Right forelimb (tissue), 1 donor: ENCODE data around the gene DCAF15.

Source experiments
- DNase-seq: peaks from one replicate; pipeline ENCODE4 v3.0.0-alpha.2; 2018

DCAF15 gene

GRCh38 chr19:13930402-13930801 lies 21.9 kb upstream of the DCAF15 start:
- DNase-seq: no peak

GRCh38 chr19:13931391-13932148 lies 20.7 kb upstream of the DCAF15 start:
- no peak for DNase-seq

GRCh38 chr19:13932149-13932637 lies 20.1 kb upstream of the DCAF15 start:
- DNase-seq: no peak

- DNase-seq: no peak
Measured at GRCh38 chr19:13932911-13933393, 19.4 kb upstream of the DCAF15 start.

GRCh38 chr19:13934785-13935109 lies 17.6 kb upstream of the DCAF15 start:
- DNase-seq: no peak

- no peak for DNase-seq
Measured at GRCh38 chr19:13935765-13936510, 16.4 kb upstream of the DCAF15 start.

- DNase-seq: no peak
Measured at GRCh38 chr19:13937479-13938300, 14.6 kb upstream of the DCAF15 start.

GRCh38 chr19:13938301-13939064 lies 13.8 kb upstream of the DCAF15 start, which contains the start of gene PODNL1:
TSS of gene PODNL1 (minus strand) at chr19:13938417. CDS start at chr19:13938181, 236 bp downstream.
- DNase-seq: peak; percentile 72

GRCh38 chr19:13942023-13942684 lies 10.2 kb upstream of the DCAF15 start:
- DNase-seq: no peak

GRCh38 chr19:13946414-13946813 lies 5.9 kb upstream of the DCAF15 start:
- no peak for DNase-seq

- DNase-seq: no peak
Measured at GRCh38 chr19:13951043-13951442, 1.3 kb upstream of the DCAF15 start.

- DNase-seq: no peak
Measured at GRCh38 chr19:13951799-13952153, 533 bp upstream of the DCAF15 start.

GRCh38 chr19:13952931-13953531 lies 722 bp downstream of the DCAF15 start:
- no peak for DNase-seq

- DNase-seq: no peak
Measured at GRCh38 chr19:13954185-13954584, 1.9 kb downstream of the DCAF15 start.

- DNase-seq: no peak
Measured at GRCh38 chr19:13955662-13956364, 3.5 kb downstream of the DCAF15 start.

- no peak for DNase-seq
Measured at GRCh38 chr19:13956365-13956744, 4.0 kb downstream of the DCAF15 start.

GRCh38 chr19:13957051-13957450 lies 4.7 kb downstream of the DCAF15 start:
- no peak for DNase-seq

GRCh38 chr19:13958043-13958442 lies 5.7 kb downstream of the DCAF15 start:
- DNase-seq: no peak

- DNase-seq: no peak
Measured at GRCh38 chr19:13959141-13959961, 7.0 kb downstream of the DCAF15 start.
